KOPT-K1 (cell line): ENCODE results near the gene ILRUN.
"Not testable (repeated sequence)": the region's sequence is repeated elsewhere in the genome, so short reads cannot be mapped to it uniquely, and the experiment has no call there.

Source experiments
- H3K27ac ChIP-seq: fragments of 200-600 bp; sonication (generic); 2 replicates; pipeline ENCODE4 v1.5.1; 2016; ENCODE audit warnings: antibody characterized with exemption, mild to moderate bottlenecking, low read depth, low read length; ENCODE audit not compliant: poor library complexity, severe bottlenecking
- H3K36me3 ChIP-seq: fragments of 200-600 bp; sonication (generic); 2 replicates; pipeline ENCODE4 v1.5.1; 2017; ENCODE audit warnings: antibody characterized with exemption, mild to moderate bottlenecking, low read length, moderate library complexity; ENCODE audit not compliant: insufficient read depth
- H3K9me3 ChIP-seq: fragments of 200-600 bp; sonication (generic); 2 replicates; pipeline ENCODE4 v1.5.1; 2017; ENCODE audit warnings: antibody characterized with exemption, low read length, mild to moderate bottlenecking; ENCODE audit not compliant: insufficient read depth, poor library complexity, severe bottlenecking

ILRUN gene

DNA sequence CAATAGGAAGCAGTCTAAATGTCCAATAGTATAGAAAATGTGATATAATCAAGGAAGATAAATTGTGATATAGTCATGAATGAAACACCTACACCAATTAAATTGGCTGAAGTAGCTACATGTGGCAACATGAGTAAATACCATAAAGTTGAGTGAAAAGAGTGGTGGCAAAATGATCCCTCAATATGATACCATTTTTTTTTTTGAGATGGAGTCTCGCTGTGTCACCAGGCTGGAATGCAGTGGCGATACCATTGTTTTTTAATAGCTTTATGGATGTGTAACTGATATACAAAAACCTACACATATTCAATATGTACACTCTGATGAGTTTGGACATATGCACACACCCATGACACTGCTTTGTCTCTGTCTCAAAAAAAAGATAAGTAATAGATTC is 20.9 kb upstream of the ILRUN start:
- H3K27ac ChIP-seq, result no peak overlapping the region
- H3K36me3 ChIP-seq, result no peaks in the 10 kb centered on the region
- no peaks in the 10 kb centered on the region for H3K9me3 ChIP-seq

DNA sequence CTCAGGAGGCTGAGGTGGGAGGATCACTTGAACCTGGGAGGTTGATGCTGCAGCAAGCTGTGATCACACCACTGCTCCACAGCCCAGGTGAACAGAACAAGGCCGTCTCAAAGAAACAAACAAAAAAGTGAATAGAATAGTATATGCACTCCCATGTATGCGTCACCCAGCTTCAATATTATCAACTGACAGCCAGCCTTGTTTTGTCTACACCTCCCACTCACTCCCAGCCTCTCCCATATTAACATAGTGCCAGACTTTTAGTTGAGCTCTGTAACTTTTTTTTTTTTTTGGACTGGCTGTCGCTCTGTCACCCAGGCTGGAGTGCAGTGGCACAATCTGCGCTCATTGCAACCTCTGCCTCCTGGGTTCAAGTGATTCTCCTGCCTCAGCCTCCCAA is 18.1 kb upstream of the ILRUN start:
- no peaks in the 10 kb centered on the region for H3K9me3 ChIP-seq
- no peaks in the 10 kb centered on the region for H3K36me3 ChIP-seq
- H3K27ac ChIP-seq, result no peak overlapping the region

DNA sequence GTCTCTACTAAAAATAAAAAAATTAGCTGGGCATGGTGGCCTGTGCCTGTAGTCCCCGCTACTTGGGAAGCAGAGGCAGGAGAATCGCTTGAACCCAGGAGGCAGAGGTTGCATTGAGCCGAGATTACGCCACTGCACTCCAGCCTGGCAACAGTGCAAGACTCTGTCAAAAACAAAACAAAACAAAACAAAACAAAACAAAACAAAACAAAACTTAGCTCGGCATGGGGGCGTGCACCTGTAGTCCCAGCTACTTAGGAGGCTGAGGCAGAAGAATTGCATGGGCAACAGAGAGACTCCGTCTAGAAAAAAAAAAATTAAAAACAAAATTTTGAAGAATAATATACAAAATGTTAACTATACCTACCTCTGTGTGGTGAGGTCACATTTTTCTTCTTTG is 16.3 kb upstream of the ILRUN start:
- H3K36me3 ChIP-seq, H3K9me3 ChIP-seq, H3K27ac ChIP-seq: not testable (repeated sequence)

DNA sequence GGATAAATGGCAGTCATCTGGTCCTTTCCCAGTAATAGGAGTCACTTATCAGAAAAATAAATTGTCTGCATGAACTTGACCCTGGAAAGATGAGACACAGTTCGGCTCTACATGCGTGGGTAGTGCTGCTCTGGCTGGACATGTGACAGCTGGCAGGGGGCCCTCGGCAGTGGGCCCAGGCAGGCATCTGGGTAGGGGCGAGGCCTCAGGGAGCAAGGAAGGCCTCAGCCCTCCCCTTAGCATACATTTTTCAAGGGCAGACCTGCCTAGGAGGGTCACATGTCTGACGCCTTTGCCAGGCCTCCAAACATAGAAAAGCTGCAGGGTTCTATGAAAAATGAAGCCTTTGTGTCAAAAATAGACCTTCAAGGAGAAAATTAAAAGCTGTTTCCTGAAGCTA is 12.8 kb upstream of the ILRUN start:
- Histone ChIP-seq H3K9me3 (no peaks in the 10 kb centered on the region), H3K27ac (no peak overlapping the region), H3K36me3 (no peaks in the 10 kb centered on the region)

DNA sequence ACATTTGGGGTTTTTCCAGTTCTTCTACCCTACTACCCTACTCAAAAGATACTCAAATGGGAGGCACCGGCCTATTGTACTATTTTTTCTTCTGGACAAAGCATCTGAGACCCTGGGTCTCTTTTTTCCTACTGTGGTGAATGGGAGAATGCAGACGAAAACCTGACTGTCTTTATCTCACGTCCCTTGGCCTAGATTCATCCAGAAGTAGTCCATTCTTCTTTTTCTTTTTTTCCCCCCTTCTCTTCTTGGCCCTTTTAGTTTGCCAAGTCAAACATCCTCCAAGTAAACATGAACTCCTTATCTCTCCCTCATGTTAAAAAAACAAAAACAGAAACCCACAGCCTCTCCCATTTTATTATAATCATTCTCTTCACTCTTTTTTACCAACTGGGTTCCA is 8.7 kb upstream of the ILRUN start:
- Histone ChIP-seq H3K9me3 (no peaks in the 10 kb centered on the region), H3K27ac (no peak overlapping the region), H3K36me3 (no peaks in the 10 kb centered on the region)

DNA sequence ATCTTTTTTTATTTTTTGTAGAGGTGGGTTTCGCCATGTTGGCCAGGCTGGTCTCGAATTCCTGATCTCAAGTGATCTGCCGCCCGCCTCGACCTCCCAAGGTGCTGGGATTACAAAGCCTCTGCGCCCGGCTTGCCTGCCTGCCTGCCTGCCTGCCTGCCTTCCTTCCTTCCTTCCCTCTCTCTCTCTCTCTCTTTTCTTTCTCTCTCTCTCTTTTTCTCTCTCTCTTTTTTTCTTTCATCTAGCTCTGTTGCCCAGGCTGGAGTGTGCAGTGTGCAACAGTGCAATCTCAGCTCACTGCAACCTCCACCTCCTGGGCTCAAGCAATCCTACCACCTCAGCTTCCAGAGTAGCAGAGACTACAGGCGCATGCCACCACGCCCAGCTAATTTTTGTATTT is 4.6 kb upstream of the ILRUN start:
- H3K36me3 ChIP-seq, result no peaks in the 10 kb centered on the region
- no peak overlapping the region for H3K27ac ChIP-seq
- no peaks in the 10 kb centered on the region for H3K9me3 ChIP-seq

DNA sequence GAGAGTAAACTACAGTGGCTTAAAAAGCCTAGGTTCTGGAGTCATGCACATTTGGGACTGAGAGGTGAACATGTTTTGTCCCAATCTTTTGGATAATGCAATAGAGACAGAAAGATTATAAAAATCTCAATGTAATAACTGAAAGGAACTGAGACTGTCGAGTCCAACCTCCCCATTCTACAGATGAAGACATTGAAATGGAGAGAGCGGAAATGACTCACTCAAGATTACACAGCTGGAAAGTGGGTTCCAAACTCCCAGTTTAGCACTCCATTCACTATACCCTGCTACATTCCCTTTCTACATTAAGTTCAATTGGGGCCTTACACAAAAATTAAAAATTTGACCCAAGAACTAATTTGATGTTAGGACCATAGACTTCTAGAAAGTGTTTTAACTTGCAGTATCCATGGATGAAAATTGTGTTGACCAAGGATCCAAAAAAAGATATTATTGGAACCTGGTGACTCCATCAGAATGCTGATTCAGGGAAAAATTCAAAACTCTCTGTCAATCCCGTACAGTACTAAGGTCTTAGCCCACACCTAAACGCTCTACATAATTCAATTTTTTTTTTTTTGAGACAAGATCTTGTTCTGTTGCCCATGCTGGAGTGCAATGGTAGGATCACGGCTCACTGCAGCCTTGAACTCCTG is 1.5 kb upstream of the ILRUN start:
- H3K36me3 ChIP-seq, result 0 out of 2 replicates have a peak, but pooled peaks cover 5% of the 10 kb centered on the region
- H3K27ac ChIP-seq, result no peak overlapping the region
- H3K9me3 ChIP-seq, result no peaks in the 10 kb centered on the region

DNA sequence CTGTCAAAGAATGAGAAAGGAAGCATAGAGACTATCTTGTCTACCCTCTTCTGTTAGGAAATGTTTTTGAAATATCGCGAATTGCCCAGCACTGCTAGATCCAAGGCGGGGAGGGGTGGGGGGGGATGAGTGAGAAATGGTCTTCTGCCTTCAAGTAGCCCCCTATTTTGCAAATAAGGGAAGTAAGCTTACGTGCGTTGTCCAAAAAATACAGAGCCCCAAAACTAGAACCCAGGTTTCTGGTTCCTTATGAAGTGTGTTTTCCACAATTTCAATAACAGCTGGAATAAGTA is 923 bp upstream of the ILRUN start:
- H3K36me3 ChIP-seq, result 0 out of 2 replicates have a peak, but pooled peaks cover 5% of the 10 kb centered on the region
- H3K9me3 ChIP-seq, result no peaks in the 10 kb centered on the region
- peak overlapping the region; percentile 75 for H3K27ac ChIP-seq

DNA sequence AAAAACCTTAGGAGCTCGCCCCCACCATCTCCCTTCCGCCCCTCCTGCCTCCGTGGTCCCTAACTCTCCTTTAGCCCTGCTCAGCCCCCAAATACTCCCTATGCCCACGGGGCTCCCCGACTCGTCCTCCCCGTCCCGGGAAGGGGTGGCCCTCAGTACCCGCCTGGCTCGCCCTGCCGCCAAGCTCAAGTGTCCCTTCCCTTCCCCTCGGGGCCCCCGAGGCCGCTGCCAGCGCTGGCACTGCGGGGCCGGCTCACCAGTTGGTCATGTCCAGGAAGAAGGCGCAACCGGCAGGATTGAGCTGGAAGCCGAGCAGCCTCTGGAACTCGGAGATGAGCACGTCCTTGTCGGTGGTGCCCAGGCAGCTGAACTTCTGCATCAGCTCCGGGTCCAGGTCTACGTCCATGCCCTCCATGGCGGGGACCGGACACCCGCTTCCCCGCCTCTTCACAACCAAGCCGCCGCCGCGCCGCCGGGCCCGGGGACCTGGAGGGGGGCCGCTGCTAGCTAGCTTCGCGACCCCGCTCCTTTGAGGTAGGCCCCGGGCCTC is 303 bp downstream of the ILRUN start:
- Histone ChIP-seq H3K36me3 (0 out of 2 replicates have a peak, but pooled peaks cover 5% of the 10 kb centered on the region), H3K9me3 (no peaks in the 10 kb centered on the region), H3K27ac (peak overlapping the region; percentile 74)

DNA sequence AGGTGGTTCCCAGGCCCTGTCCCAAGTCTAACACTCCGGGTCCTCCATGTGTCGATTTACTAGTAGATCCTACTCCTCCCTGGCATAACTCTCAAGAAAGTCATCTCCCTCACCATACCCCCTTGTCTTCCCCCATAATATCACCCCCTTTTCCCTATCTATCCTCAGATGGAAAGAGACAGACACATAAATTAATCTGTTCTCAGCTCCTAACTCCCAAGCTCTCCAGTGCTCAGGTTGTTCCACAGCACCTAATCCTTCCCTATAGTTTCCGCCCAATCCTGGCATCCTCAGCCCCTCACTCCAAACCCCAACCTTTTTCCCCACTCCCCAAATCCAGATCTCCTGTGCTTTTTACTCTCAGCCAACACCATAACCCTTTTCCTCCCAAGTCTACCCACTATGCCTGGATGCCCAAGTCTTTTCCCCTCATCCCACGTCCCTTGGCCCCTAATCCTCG is 808 bp downstream of the ILRUN start:
- H3K36me3 ChIP-seq, result 0 out of 2 replicates have a peak, but pooled peaks cover 5% of the 10 kb centered on the region
- H3K27ac ChIP-seq, result peak overlapping the region; percentile 74
- H3K9me3 ChIP-seq, result no peaks in the 10 kb centered on the region

DNA sequence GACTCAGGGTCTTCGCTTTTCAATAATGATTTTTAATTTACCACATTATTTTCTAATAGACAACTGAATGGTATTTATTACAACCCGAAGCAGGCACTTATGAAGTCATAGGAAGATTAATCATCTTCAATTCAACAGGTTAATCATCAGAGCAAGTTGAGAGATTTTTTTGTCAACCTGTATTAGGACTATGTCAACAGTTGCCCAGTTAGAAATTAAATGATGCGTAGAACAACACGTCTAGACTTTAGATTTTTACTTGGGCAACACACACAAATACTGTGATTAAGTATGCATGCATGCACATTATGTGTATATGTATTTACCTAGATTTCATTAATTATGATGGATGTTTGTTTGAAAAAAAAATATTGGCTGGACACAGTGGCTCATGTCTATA is 4.3 kb downstream of the ILRUN start:
- H3K9me3 ChIP-seq, result no peaks in the 10 kb centered on the region
- H3K27ac ChIP-seq, result no peak overlapping the region
- H3K36me3 ChIP-seq, result peaks cover 19% of the 10 kb centered on the region

DNA sequence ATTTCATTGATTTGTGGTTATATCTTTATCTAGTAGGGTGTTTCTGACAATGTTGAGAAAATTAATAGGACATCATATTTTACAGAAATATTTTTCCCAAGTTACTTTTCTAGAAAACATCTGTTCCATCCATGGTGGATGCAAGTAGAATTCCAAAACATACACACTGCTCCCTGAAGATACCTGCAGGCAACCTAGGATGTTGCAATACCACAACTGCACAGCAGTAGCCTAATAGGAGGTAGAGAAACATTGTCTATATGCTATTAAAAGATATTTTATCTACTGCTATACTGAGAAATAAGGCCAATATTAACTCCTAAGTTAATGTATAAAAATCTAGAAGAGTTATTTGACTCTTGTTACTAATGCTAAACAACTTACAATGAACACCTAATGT is 6.8 kb downstream of the ILRUN start:
- Histone ChIP-seq H3K9me3 (no peaks in the 10 kb centered on the region), H3K36me3 (peaks cover 19% of the 10 kb centered on the region), H3K27ac (no peak overlapping the region)

DNA sequence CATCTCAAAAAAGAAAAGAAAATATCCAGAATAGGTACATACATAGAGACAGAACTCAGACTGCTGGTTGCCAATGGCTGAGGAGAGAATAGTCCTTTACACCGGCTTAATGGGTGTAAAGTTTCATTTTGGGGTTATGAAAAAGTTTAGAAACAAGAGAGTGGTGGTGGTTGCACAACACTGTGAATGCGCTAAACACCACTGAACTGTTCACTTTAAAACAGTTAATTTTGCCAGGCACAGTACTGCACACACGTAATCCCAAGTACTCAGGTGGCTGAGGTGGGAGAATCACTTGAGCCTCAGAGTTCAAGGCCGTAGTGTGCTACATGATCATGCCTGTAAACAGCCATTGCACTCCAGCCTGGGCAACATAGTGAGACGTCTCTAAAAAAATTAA is 7.6 kb downstream of the ILRUN start:
- Histone ChIP-seq H3K27ac (no peak overlapping the region), H3K36me3 (peaks cover 15% of the 10 kb centered on the region), H3K9me3 (no peaks in the 10 kb centered on the region)

DNA sequence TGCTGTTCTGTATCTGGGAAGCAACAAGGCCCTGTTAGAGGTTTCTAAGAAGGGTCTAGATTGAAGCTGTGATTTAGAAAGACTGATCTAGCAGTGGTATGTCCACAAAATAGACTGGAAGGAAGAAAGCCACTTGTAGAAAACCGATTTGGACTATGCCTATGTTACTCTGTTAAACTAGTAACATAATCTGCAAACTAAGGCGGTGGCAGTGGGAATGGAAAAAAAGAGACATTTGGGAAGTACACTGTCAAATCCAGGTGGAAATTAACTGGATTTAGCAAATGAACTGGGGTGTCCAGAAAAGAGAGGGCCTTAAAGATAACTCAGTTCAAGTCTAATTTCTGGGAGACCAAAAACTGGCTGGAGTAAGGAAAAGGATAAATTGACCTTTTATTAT is 11.6 kb downstream of the ILRUN start:
- H3K9me3 ChIP-seq, result no peaks in the 10 kb centered on the region
- no peak overlapping the region for H3K27ac ChIP-seq
- peaks cover 15% of the 10 kb centered on the region for H3K36me3 ChIP-seq

DNA sequence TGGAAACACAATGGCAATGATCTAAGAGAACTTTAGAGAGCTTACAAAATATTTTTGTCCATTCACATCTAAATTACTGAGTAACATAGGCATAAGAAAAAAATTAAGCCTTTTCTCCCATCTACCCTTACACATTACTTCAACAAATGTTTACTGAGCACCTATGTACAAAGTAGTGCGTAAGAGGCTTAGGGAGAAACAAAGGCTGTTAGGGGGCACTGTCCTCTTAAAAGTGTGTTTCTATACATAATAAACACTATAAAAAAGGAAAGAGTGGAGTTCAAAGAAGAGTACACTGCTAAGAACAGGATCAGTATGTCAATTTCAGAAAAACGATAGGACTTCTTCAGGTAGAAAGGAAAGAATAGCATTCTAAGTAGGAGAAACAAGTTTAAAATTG is 12.2 kb downstream of the ILRUN start:
- peaks cover 15% of the 10 kb centered on the region for H3K36me3 ChIP-seq
- no peaks in the 10 kb centered on the region for H3K9me3 ChIP-seq
- H3K27ac ChIP-seq, result no peak overlapping the region

DNA sequence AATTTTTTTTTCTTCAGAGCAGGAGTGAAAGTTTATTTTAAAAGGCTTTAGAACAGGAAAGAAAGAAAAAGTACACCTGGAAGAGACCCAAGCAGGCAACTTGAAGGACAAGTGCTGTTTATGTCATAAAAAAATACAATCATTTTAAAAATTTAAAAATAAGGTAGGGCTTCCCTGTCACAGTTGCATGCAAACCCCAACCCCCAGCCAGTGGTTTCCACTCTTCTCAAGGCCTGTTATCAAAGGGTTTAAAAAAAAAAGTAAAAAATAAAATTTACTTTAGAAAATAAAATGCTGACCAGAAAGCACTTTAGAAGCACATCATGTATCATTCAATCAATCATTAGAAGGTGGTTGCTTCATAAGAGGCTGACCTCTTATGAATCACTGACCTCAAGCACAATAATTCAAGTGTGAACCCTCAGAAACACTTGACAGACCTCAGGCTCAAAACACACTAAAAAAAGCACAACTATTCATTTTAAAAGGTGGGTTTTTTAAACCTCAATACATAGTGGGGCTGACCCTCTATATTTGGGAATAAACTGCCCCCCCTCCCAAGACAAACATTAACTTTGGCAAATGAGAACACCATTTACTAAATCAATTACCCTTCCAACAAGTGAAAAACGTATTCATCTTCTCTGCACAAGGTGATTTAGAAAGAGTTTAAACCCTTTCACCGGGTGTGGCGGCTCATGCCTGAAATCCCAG is 15.6 kb downstream of the ILRUN start:
- Histone ChIP-seq H3K9me3 (no peaks in the 10 kb centered on the region), H3K27ac (no peak overlapping the region), H3K36me3 (0 out of 2 replicates have a peak, but pooled peaks cover 4% of the 10 kb centered on the region)
